Stimulated activated CD4-positive, alpha-beta T cell treated with anti-CD3 and anti-CD28 coated beads, Interleukin-4, amount 100 ng/mL, for 4 hours (primary cell): ENCODE data around the gene LSP1.
A peak's percentile ranks its signal among the peaks of the same experiment; 100 is the strongest.
"Not testable (repeated sequence)": the region's sequence is repeated elsewhere in the genome, so short reads cannot be mapped to it uniquely, and the experiment has no call there.

Source experiments
- DNase-seq, 2 experiments: peaks; one replicate each; pipeline ENCODE4 v3.0.0-alpha.2; 2020

LSP1 gene

GRCh38 chr11:1852877-1853276 is at the start of gene LSP1:
Gene LSP1, plus strand, starts transcription at chr11:1853084. Its CDS starts 61 bp downstream, at chr11:1853145.
- peak; percentile 64 to 71 for DNase-seq

DNA sequence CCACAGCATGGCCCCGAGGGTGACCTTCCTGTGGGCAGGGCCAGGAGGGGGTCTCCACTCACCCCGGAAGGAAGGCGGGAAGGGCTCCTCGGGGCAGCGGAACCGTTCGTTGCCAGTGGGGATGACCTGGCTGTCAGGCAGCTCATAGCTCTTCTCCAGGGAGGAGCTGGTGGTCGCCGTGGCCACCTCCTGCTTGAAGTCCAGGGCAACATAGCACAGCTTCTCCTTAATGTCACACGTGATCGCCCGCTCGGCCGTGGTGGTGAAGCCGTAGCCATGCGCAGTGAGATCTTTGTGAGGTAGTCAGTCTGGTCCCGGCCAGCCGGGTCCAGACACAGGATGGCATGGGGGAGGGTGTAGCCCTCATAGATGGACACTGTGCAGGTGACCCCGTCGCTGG is 49.6 kb upstream of the LSP1 start:
- no peak for DNase-seq

GRCh38 chr11:1803835-1804519 is 48.9 kb upstream of the LSP1 start:
- not testable (repeated sequence) for DNase-seq

GRCh38 chr11:1805525-1805924 is 47.4 kb upstream of the LSP1 start:
- DNase-seq, result no peak

DNA sequence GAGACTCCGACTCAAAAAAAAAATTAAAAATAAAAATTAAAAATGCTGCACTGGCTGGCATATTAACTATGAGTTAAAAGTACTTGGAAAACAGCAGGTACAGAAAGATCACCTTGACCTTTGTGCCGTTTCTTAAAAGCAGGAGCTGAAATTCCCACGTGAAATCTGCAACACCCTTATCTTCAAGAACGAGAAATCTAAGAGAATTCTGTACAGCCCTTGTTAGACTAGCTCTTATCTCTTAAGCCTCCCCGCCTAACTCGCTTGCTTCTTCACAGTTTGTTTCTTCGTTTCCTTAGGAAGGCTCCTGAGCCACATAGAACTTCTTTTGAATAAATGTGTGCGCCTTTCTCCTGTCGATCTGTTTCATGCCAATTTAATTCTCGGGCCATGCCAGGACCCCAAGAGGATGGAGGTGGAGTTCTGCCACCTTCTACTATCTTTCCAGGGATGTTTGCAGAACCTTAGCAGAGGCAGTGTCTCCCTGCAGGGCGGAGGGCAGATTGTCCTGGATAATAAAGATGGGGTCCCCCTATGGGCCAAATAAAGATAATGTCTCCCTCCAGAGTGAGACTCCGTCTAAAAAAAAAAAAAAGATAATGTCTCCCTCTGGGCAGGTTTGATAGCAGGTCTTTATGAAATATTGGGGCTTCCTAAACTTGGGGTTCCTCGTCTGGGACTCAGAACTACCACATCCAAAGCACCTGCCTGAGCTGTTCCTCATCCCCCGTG is 45.5 kb upstream of the LSP1 start:
- no peak for DNase-seq

DNA sequence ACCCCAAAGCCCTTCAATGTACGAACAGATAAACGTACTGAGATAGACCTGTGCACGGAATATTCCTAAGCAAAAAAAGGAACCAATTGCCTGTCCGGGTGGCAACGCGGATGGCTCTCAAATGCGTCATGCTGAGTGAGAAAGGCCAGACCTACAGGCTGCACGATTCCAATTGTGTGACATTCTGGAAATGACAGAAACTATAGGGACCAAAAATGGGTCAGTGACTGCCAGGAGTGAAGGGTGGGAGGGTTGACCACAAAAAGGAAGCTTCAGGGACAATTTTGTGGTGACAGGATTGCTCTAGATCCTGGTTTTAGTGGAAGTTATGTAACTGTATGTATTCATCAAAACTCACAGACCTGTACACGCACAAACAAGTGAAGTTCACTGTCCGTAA is 42.1 kb upstream of the LSP1 start:
- no peak for DNase-seq

DNA sequence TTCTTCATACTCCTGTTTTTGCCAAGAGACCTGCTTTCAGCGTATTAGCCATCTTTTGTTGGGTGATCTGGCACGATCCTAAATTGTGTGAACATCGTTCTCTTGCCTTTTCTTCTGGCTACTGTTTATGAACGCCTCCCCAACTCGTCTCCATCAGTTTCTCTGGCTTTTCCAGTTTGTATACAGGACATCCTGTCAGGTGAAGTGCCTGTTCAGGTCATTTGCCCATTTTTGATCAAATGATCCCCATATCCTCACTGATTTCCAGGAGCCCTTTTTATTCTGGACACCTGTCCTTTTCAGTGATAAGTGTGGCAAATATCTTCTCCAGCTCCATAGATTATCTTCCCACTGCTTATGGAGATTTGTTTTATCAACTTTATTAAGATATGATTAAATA is 40.6 kb upstream of the LSP1 start:
- DNase-seq, result no peak

GRCh38 chr11:1812801-1813200 is 40.1 kb upstream of the LSP1 start:
- no peak for DNase-seq

DNA sequence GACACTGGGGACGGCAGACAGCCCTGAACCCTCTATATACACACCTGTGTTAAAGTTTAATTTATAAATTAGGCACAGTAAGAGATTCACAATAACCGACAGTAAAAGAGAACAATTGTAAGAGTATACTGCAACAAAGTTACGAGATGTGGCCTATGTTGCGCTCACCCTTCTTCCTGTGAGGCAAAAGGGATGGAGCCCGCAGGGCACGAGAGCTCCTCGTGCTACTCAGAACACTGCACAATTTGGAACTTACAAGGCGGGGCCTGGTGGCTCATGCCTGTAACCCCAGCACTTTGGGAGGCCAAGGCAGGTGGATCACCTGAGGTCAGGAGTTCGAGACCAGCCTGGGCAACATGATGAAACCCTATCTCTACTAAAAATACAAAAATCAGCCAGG is 39.5 kb upstream of the LSP1 start:
- DNase-seq, result not testable (repeated sequence)

DNA sequence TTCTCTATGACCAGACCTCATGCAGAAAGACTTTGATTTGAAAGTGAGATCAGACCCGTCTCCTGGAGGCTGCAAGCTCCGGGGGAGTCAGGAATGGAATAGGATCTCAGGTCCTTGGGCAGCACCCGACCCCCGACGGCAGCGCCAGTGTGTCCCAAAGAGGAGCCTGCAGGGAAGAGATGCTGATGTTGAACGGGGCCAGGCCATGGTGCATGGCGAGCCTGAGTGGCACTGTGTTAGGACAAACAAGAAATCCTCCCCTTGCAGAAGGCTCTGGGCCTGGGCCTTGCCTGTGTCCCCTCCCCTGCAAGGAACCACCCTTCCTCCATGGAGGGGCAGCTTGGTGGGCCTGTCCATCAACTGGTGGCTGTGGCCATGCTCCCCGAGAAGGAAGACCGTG is 38.2 kb upstream of the LSP1 start:
- no peak for DNase-seq

GRCh38 chr11:1815311-1815710 is 37.6 kb upstream of the LSP1 start:
- DNase-seq, result no peak

DNA sequence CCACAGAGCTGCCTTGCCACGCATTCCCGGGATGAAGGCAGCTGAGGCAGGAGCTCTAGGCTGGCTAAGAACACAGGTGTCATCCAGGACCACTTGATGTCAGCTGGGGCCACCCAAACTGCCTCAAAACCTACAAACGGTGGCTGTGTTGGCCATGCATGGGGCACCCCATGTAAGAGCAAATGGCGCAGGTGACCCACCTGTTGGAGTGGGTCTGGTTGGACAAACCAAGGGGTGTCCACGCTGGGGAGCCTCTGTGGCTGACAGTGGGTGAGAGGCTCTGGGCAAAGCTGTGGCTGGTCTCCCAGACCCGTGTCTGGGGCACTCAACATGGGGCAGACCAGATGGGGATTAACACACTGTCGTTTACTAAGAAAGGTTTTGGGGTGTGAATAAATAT is 37.1 kb upstream of the LSP1 start:
- no peak for DNase-seq

- no peak for DNase-seq
Observed at GRCh38 chr11:1817000-1817399, 35.9 kb upstream of the LSP1 start.

DNA sequence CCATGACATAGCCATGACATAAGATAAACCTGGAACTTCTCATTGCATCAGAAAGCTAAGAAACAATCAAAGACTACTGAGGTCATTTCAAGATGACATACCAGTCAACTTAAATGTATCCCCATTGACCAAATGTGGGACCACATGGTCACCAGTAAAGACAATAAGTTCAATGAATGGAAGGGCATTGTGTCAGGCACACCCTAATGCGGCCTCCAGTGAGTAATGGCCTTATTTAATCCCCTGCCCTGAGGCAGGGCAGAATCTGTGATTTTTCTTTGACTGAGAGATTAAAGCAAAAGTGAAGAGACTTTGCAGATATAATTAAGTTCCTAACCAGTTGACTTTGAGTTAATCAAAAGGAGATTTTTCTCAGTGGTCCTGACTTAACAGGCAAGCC is 35.4 kb upstream of the LSP1 start:
- DNase-seq, result no peak

GRCh38 chr11:1819074-1819473 is 33.8 kb upstream of the LSP1 start:
- DNase-seq, result no peak

DNA sequence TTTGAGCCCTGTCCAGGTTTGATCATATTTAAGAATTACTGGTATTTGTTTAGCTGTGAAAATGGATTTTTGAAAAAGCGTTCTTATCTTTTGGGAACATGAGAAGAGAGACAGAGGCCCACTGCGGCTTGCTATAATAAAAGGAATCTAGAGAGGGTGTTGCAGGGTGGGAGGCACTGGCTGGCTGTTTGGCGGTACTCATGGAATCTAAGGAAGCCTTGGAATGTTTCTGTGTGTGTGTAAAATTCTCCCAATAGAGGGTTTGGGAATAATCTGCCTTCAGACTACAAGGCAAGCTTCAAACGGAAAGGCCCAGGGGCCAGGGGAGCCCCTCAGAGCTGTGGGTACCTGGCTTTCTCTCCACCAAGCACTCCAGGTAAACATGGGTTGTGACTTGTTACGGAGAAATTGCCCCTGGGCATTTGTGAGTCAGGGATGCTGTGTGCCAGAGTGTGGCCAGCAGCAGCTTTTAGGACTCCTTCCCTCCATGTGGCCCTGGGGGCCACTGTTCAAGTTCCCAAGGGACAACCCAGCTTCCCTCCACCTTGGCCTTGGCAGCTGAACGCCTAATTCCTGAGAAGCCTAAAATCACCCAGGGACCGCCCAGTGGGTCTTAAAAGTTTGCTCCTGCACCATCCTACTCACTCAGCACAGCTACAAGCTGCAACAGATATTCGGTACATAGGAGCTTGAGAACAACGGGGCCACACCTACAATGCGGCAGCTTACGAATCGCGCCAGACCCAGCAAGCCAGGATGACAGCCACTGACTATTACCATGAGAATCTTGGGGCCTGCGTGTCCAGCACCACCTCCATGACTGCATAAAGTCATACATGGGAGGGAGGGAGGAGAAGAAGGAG is 32.2 kb upstream of the LSP1 start:
- no peak for DNase-seq

- no peak for DNase-seq
Observed at GRCh38 chr11:1821562-1821961, 31.3 kb upstream of the LSP1 start.

DNA sequence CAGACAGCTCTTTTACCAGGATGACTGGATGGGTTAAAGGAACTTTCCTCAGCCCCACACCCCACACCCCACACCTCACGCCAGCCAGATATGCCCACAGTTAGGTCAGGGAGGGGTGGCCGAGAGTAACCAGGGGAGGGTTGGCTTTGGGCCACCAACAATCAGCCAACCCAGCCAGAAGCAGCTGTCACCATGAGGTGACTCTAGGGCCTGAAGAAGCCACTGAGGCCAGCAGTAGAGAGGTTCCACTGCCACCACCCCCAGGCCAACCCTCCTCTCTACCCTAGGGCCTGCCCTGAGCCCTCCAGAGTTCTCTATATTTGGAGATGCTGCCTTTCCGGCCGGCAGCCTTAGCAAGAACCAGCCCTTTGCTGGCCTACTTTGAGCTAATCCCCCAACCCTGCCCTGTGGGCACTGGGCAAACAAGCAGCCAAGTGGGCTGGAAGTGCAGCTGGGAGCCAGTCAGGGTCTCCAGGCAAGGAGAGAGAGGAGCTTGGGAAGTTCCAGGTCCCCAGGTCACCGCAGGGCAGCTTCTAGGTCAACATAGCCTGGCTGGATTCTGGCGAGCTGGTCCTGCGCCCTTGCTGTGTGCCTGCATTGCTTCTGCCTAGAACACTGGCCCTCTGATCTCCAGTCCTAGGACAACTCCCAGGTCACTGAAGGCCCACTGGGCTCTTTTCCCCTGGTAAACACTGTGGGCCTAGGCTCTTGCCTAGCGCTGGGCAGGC is 30.1 kb upstream of the LSP1 start:
- no peak for DNase-seq

DNA sequence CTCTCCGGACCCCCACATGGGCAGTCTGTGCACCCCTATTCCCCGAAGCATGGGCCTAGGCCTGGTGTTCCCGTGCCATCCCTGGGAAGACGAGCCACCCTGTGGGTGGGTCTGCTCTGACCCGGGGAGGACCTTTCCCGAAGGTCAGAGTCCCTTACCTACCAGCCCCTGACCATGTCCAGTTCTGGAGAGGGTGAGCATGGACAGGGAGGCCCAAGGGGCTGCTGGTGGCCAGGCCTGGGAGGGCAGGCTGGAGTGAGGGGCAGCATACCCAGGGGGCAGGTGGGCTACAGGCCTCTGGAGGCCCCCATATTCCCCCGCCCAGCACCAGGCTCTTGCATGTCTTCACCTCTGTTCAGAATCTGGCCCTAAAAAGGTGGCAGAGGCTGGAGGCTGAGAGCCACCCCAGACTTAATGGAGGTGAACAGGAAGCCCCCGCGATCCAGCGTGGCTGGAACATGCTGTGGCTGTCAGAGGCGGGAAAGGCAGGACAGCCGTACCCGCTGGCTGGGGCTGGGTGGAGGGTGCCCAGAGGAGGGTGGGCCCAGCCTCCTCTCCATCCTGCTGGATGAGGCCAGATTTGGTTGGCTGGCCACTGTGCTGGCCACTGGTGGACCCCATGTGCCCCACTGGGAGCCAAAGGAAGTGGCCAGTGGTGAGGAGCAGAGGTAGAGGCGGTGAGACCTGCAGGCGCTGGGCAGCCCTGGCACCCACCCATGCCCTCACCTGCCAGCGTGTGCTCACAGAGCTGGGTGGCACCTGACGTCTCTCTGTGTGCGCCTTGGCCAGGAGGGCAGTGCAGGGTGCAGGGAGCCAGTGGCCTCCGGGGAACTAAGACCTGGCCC is 29.3 kb upstream of the LSP1 start:
- no peak for DNase-seq

GRCh38 chr11:1824221-1825038 is 28.5 kb upstream of the LSP1 start:
- DNase-seq, result no peak
